ENCODE measurements around the gene LRG1.

DNA sequence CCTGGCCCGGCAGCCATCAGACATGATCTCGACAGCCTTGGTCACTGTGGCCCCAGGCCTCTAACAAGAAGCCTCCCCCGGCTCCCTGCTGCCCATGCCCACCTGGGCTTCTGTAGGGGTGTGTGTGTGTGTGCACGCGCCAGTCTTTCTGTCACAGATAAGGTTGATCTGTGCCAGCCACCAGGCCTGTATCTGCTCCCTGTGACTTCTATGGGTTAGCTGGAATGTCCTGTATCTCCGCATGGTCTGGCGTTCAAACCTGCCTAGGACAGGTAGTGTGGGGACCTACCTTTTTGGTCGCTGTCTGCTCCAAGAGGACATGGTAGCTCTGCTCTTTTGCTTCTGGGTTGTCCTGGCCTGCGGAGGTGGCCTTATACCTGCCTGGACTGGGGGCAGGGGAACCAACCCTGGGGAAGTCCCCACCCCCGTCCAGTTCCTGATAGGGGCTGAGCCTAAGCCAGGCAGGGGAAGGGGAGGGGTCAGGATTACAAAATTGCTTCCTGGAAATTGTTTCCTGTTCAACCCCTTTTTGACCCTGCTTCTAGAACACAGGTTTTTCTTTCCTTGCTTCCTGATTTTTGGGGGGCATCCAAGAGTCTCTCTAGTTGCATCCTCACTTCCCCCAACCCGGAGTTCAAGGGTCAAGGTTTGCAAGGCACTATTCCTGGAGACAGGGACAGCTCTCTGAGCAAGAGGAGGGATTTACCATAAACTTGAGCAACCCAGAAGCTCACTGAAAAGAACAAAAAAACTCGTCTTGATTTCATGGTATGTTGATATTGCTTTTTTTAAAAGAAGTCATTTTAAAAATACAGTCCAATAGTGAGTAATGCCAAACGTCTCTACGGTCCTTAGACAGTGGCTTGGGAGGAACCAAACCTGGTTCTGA lies at the start of gene LRG1:
- TF ChIP-seq CTCF (tag by site-specific recombination; IDR thresholded peaks at IDR 0.05) (no peak), ZXDB (tag by site-specific recombination; IDR thresholded peaks at IDR 0.05) (no peak)
